ENCODE data around the gene HSPA4L. TPM values are rescaled to one million over a fixed set of nuclear protein-coding genes. Genes with fewer than 3 reads are reported as not detected.

The HSPA4L gene
- total RNA-seq, 1 experiment from 2014 or later: 68.9 TPM

DNA sequence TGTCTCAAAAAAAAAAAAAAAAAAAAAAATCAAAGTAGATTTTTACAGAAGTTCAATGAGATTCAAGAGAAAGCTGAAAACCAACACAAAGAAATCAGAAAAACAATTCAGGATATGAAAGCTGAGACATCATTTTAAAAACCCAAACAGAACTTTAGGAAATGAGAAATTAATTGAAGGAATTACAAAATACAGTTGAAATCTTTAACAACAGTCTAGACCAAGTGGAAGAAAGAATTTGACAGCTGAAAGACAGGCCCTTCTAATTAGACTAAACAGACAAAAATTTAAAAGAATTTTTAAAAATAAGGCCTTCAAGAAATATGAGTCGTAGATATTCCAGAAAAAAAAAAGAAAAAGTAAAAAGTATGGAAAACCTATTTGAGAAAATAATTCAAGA is 64.6 kb downstream of the HSPA4L start:
- Mint-ChIP-seq H3K9me3 (ENCODE audit: unreplicated experiment) (peaks cover 32% of the 10 kb centered on the region), H3K4me1 (ENCODE audit: insufficient read depth, unreplicated experiment) (peaks cover 12% of the 10 kb centered on the region), H3K27ac (ENCODE audit: low read depth, unreplicated experiment) (no peak overlapping the region), H3K4me3 (ENCODE audit: unreplicated experiment) (no peak overlapping the region), H3K27me3 (ENCODE audit: insufficient read depth, unreplicated experiment) (no peaks in the 10 kb centered on the region), H3K36me3 (ENCODE audit: insufficient read depth, unreplicated experiment) (peaks cover 29% of the 10 kb centered on the region)
- intact Hi-C loops (cut with micrococcal nuclease): no loop called here
- TF ChIP-seq, protein P1, sequence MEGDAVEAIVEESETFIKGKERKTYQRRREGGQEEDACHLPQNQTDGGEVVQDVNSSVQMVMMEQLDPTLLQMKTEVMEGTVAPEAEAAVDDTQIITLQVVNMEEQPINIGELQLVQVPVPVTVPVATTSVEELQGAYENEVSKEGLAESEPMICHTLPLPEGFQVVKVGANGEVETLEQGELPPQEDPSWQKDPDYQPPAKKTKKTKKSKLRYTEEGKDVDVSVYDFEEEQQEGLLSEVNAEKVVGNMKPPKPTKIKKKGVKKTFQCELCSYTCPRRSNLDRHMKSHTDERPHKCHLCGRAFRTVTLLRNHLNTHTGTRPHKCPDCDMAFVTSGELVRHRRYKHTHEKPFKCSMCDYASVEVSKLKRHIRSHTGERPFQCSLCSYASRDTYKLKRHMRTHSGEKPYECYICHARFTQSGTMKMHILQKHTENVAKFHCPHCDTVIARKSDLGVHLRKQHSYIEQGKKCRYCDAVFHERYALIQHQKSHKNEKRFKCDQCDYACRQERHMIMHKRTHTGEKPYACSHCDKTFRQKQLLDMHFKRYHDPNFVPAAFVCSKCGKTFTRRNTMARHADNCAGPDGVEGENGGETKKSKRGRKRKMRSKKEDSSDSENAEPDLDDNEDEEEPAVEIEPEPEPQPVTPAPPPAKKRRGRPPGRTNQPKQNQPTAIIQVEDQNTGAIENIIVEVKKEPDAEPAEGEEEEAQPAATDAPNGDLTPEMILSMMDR (IDR thresholded peaks at IDR 0.05; ENCODE audit: unreplicated experiment): no peak
- ChIA-PET CTCF (interaction anchor here (1.2 kb wide), 1 partner anchor 14 kb away, joined by 4 read pairs; no protein-coding TSS in a partner anchor), POLR2A (interaction anchor here (0.9 kb wide), 1 partner anchor 29 kb away, joined by 3 read pairs; no protein-coding TSS in a partner anchor)
- DNase-seq (ENCODE audit: unreplicated experiment): no peak
- no TSS peak for BruUV-seq (replicated peaks)

DNA sequence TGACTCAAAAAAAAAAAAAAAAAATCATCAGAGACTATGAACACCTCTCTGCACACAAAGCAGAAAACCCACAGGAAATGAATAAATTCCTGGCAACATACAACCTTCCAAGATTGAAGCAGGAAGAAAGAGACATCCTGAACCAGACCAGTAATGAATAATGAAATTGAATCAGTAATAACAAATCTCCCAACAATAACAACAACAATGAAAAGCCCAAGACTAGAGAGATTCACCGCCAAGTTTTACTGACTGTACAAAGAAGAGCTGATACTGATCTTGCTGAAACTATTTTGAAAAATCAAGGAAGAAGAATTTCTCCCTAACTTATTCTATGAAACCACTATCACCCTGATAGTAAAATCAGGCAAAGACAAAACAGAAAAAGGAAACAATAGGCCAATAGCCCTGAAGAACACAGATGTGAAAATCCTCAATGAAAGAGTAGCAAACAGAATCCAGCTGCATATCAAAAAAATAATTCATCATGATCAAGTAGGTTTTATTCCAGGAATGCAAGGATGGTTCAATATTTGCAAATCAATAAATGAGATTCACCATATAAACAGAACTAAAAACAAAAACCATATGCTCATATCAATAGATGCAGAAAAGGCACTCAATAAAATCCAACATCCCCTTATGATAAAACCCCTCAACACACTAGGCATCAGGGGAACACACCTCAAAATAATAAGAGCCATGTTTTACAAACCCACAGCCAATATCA is 67.5 kb downstream of the HSPA4L start:
- H3K36me3 Mint-ChIP-seq (ENCODE audit: insufficient read depth, unreplicated experiment): peaks cover 12% of the 10 kb centered on the region
- TF ChIP-seq, protein P1 (IDR thresholded peaks at IDR 0.05; ENCODE audit: unreplicated experiment): no peak
- intact Hi-C loops (cut with micrococcal nuclease): no loop called here
- no peak overlapping the region for H3K27ac Mint-ChIP-seq (ENCODE audit: low read depth, unreplicated experiment)
- CTCF ChIA-PET: interaction anchor here (0.7 kb wide), 1 partner anchor 117 kb away, joined by 3 read pairs; no protein-coding TSS in a partner anchor
- peaks cover 40% of the 10 kb centered on the region for H3K9me3 Mint-ChIP-seq (ENCODE audit: unreplicated experiment)
- no peak overlapping the region for H3K4me3 Mint-ChIP-seq (ENCODE audit: unreplicated experiment)
- peaks cover 5% of the 10 kb centered on the region for H3K4me1 Mint-ChIP-seq (ENCODE audit: insufficient read depth, unreplicated experiment)
- BruUV-seq (replicated peaks): no TSS peak
- H3K27me3 Mint-ChIP-seq (ENCODE audit: insufficient read depth, unreplicated experiment): no peaks in the 10 kb centered on the region
- no peak for DNase-seq (ENCODE audit: unreplicated experiment)
- POLR2A ChIA-PET: interaction anchor here (1.0 to 1.1 kb wide), 2 partner anchors 9 to 10 kb away, joined by 3 to 4 read pairs; no protein-coding TSS in a partner anchor

GRCh38 chr4:127852661-127853060 is 70.5 kb downstream of the HSPA4L start:
- Mint-ChIP-seq H3K36me3 (ENCODE audit: insufficient read depth, unreplicated experiment) (peaks cover 6% of the 10 kb centered on the region), H3K27ac (ENCODE audit: low read depth, unreplicated experiment) (no peak overlapping the region), H3K27me3 (ENCODE audit: insufficient read depth, unreplicated experiment) (no peaks in the 10 kb centered on the region), H3K9me3 (ENCODE audit: unreplicated experiment) (peaks cover 30% of the 10 kb centered on the region), H3K4me1 (ENCODE audit: insufficient read depth, unreplicated experiment) (peaks cover 11% of the 10 kb centered on the region), H3K4me3 (ENCODE audit: unreplicated experiment) (no peak overlapping the region)
- ChIA-PET CTCF (no interaction called here), POLR2A (no interaction called here)
- DNase-seq (ENCODE audit: unreplicated experiment): no peak
- no TSS peak for BruUV-seq (replicated peaks)
- TF ChIP-seq, protein P1 (IDR thresholded peaks at IDR 0.05; ENCODE audit: unreplicated experiment): no peak
- intact Hi-C loops (cut with micrococcal nuclease): no loop called here

- TF ChIP-seq, protein P1 (IDR thresholded peaks at IDR 0.05; ENCODE audit: unreplicated experiment): no peak
- CTCF ChIA-PET: no interaction called here
- H3K4me1 Mint-ChIP-seq (ENCODE audit: insufficient read depth, unreplicated experiment): peaks cover 12% of the 10 kb centered on the region
- BruUV-seq (replicated peaks): no TSS peak
- no peaks in the 10 kb centered on the region for H3K36me3 Mint-ChIP-seq (ENCODE audit: insufficient read depth, unreplicated experiment)
- no peak for DNase-seq (ENCODE audit: unreplicated experiment)
- H3K27ac Mint-ChIP-seq (ENCODE audit: low read depth, unreplicated experiment): peak overlapping the region; percentile 31
- H3K4me3 Mint-ChIP-seq (ENCODE audit: unreplicated experiment): no peak overlapping the region
- intact Hi-C loops (cut with micrococcal nuclease): no loop called here
- no peaks in the 10 kb centered on the region for H3K27me3 Mint-ChIP-seq (ENCODE audit: insufficient read depth, unreplicated experiment)
- peaks cover 18% of the 10 kb centered on the region for H3K9me3 Mint-ChIP-seq (ENCODE audit: unreplicated experiment)
- POLR2A ChIA-PET: interaction anchor here (0.9 kb wide), 2 partner anchors 19 to 24 kb away, joined by 3 to 4 read pairs; partner anchors contain the start of gene PLK4
Measured at GRCh38 chr4:127856196-127856812, 74.2 kb downstream of the HSPA4L start.
